NT2/D1 (cell line): Measurements from ENCODE around the gene SLC26A5.

Experiments used
- DNase-seq: peaks from one replicate; pipeline ENCODE4 v3.0.0-alpha.2; 2011; ENCODE audit warnings: low read depth, low spot score
- H3K27me3 ChIP-seq: 2 replicates; pipeline ENCODE4 v1.6.0; 2011; ENCODE audit warnings: mild to moderate bottlenecking; ENCODE audit not compliant: insufficient read length, insufficient read depth
- H3K36me3 ChIP-seq: 2 replicates; pipeline ENCODE4 v1.6.1; 2011; ENCODE audit warnings: mild to moderate bottlenecking, low read length, mixed read lengths; ENCODE audit not compliant: insufficient read depth, insufficient read length
- H3K4me1 ChIP-seq: 2 replicates; pipeline ENCODE4 v1.5.1; 2011; ENCODE audit not compliant: insufficient read depth, insufficient read length
- H3K4me3 ChIP-seq: 2 replicates; pipeline ENCODE4 v1.5.1; 2011; ENCODE audit warnings: low read depth; ENCODE audit not compliant: insufficient read length
- H3K9ac ChIP-seq: 2 replicates; pipeline ENCODE4 v1.6.0; 2011; ENCODE audit warnings: low read depth; ENCODE audit not compliant: insufficient read length
- H3K9me3 ChIP-seq: 2 replicates; pipeline ENCODE4 v1.5.1; 2011; ENCODE audit warnings: mild to moderate bottlenecking, low read length; ENCODE audit not compliant: insufficient read depth
- SUZ12 ChIP-seq: IDR thresholded peaks from 2 replicates; pipeline ENCODE4 v1.6.1; 2011; ENCODE audit not compliant: insufficient read length, insufficient read depth; ENCODE audit errors: extremely low read depth
- YY1 ChIP-seq: IDR thresholded peaks from 2 replicates; pipeline ENCODE4 v1.6.1; 2011; ENCODE audit not compliant: insufficient read length, insufficient read depth
- ZNF274 ChIP-seq: IDR thresholded peaks from 2 replicates; pipeline ENCODE4 v1.6.1; 2011; ENCODE audit warnings: mild to moderate bottlenecking, low read depth, low read length

SLC26A5 gene

GRCh38 chr7:103398483-103399127 lies 47.4 kb downstream of the SLC26A5 start:
- Histone ChIP-seq H3K4me1 (no peaks in the 10 kb centered on the region), H3K36me3 (no peaks in the 10 kb centered on the region), H3K4me3 (no peak overlapping the region), H3K27me3 (no peaks in the 10 kb centered on the region), H3K9me3 (no peaks in the 10 kb centered on the region), H3K9ac (no peak overlapping the region)
- no peak for DNase-seq
- TF ChIP-seq YY1 (no peak), ZNF274 (no peak), SUZ12 (no peak)

GRCh38 chr7:103396471-103396870 lies 49.5 kb downstream of the SLC26A5 start:
- Histone ChIP-seq H3K27me3 (no peaks in the 10 kb centered on the region), H3K4me3 (no peak overlapping the region), H3K9me3 (no peaks in the 10 kb centered on the region), H3K9ac (no peak overlapping the region), H3K36me3 (no peaks in the 10 kb centered on the region), H3K4me1 (no peaks in the 10 kb centered on the region)
- TF ChIP-seq SUZ12, result no peak
- no peak for TF ChIP-seq ZNF274
- TF ChIP-seq YY1, result no peak
- DNase-seq, result no peak

- Histone ChIP-seq H3K36me3 (no peaks in the 10 kb centered on the region), H3K9ac (no peak overlapping the region), H3K4me1 (no peaks in the 10 kb centered on the region), H3K27me3 (no peaks in the 10 kb centered on the region), H3K9me3 (no peaks in the 10 kb centered on the region), H3K4me3 (no peak overlapping the region)
- no peak for DNase-seq
- TF ChIP-seq ZNF274, result no peak
- TF ChIP-seq SUZ12, result no peak
- TF ChIP-seq YY1, result no peak
These were observed 50.9 kb downstream of the SLC26A5 start for GRCh38 chr7:103395071-103395470.

GRCh38 chr7:103394566-103394965 lies 51.4 kb downstream of the SLC26A5 start:
- H3K4me3 ChIP-seq, result no peak overlapping the region
- no peak for DNase-seq
- no peaks in the 10 kb centered on the region for H3K27me3 ChIP-seq
- no peaks in the 10 kb centered on the region for H3K4me1 ChIP-seq
- H3K9me3 ChIP-seq, result no peaks in the 10 kb centered on the region
- TF ChIP-seq SUZ12, result no peak
- H3K9ac ChIP-seq, result no peak overlapping the region
- H3K36me3 ChIP-seq, result no peaks in the 10 kb centered on the region

GRCh38 chr7:103391976-103392375 lies 54.0 kb downstream of the SLC26A5 start:
- Histone ChIP-seq H3K4me1 (no peaks in the 10 kb centered on the region), H3K9me3 (no peaks in the 10 kb centered on the region), H3K36me3 (no peaks in the 10 kb centered on the region), H3K9ac (no peak overlapping the region), H3K27me3 (no peaks in the 10 kb centered on the region), H3K4me3 (no peak overlapping the region)
- TF ChIP-seq ZNF274 (no peak), YY1 (no peak), SUZ12 (no peak)
- DNase-seq, result no peak

GRCh38 chr7:103391150-103391549 lies 54.9 kb downstream of the SLC26A5 start:
- Histone ChIP-seq H3K9ac (no peak overlapping the region), H3K9me3 (no peaks in the 10 kb centered on the region), H3K27me3 (no peaks in the 10 kb centered on the region), H3K36me3 (no peaks in the 10 kb centered on the region), H3K4me3 (no peak overlapping the region), H3K4me1 (no peaks in the 10 kb centered on the region)
- no peak for DNase-seq
- TF ChIP-seq YY1, result no peak
- no peak for TF ChIP-seq ZNF274
- no peak for TF ChIP-seq SUZ12

GRCh38 chr7:103389263-103389662 lies 56.7 kb downstream of the SLC26A5 start:
- DNase-seq, result no peak
- TF ChIP-seq SUZ12, result no peak
- no peak for TF ChIP-seq YY1
- no peak for TF ChIP-seq ZNF274
- H3K27me3 ChIP-seq, result no peaks in the 10 kb centered on the region
- H3K4me3 ChIP-seq, result no peak overlapping the region
- H3K9ac ChIP-seq, result no peak overlapping the region
- H3K36me3 ChIP-seq, result no peaks in the 10 kb centered on the region
- no peaks in the 10 kb centered on the region for H3K9me3 ChIP-seq
- no peaks in the 10 kb centered on the region for H3K4me1 ChIP-seq
